SJCRH30 (cell line): Measurements from ENCODE around the gene C2CD4A. TPM values are rescaled to one million over a fixed set of nuclear protein-coding genes. Genes with fewer than 3 reads are reported as not detected.
"Not testable (repeated sequence)": the region's sequence is repeated elsewhere in the genome, so short reads cannot be mapped to it uniquely, and the experiment has no call there.

Source experiments
- DNase-seq, 2 experiments: peaks; one replicate each; pipeline ENCODE4 v3.0.0-alpha.2; 2015 to 2020
- H3K27ac ChIP-seq: fragments of 250-450 bp; sonication (Bioruptor Pico); 2 replicates; pipeline ENCODE4 v1.5.1; 2020; ENCODE audit warnings: mild to moderate bottlenecking, moderate library complexity
- H3K27me3 ChIP-seq: fragments of 250-450 bp; sonication (Bioruptor Pico); 2 replicates; pipeline ENCODE4 v1.5.1; 2020; ENCODE audit warnings: mild to moderate bottlenecking, moderate library complexity
- H3K36me3 ChIP-seq: fragments of 250-450 bp; sonication (Bioruptor Pico); 2 replicates; pipeline ENCODE4 v1.5.1; 2020; ENCODE audit warnings: mild to moderate bottlenecking, moderate library complexity
- H3K4me1 ChIP-seq: fragments of 250-450 bp; sonication (Bioruptor Pico); 2 replicates; pipeline ENCODE4 v1.5.1; 2020; ENCODE audit warnings: mild to moderate bottlenecking, moderate library complexity
- H3K4me3 ChIP-seq: fragments of 250-450 bp; sonication (Bioruptor Pico); 2 replicates; pipeline ENCODE4 v1.5.1; 2020; ENCODE audit warnings: mild to moderate bottlenecking, moderate library complexity
- H3K9me3 ChIP-seq: fragments of 250-450 bp; sonication (Bioruptor Pico); replicated peaks from 2 replicates; pipeline ENCODE4 v1.5.1; 2020; ENCODE audit warnings: mild to moderate bottlenecking, moderate library complexity
- total RNA-seq: library from RNA; depleted of rRNA; stranded (reverse); fragments of >200 nt; shearing (Covaris generic); gene quantifications from 2 replicates; pipeline ENCODE4 v1.2.3, GENCODE V29; 2014; rRNA removed

The C2CD4A gene
- total RNA-seq = 0.04 and 0.10 TPM in 2 replicates

GRCh38 chr15:62066663-62067447, at the start of gene C2CD4A:
Gene C2CD4A, plus strand, starts transcription at chr15:62066977. Its CDS starts 637 bp downstream, at chr15:62067614.
- no peaks in the 10 kb centered on the region for H3K27me3 ChIP-seq
- H3K4me3 ChIP-seq = no peak within 1 kb of the TSS
- DNase-seq = peak in 1 of 2 experiments; percentile 13

GRCh38 chr15:62020576-62021160, 46.1 kb upstream of the C2CD4A start:
- no peaks in the 10 kb centered on the region for H3K27me3 ChIP-seq
- no peaks in the 10 kb centered on the region for H3K4me1 ChIP-seq
- H3K4me3 ChIP-seq = no peak overlapping the region
- H3K27ac ChIP-seq = no peak overlapping the region
- peaks cover 5% of the 10 kb centered on the region; the same call in 1 of the 2 replicates for H3K9me3 ChIP-seq
- peaks cover 5% of the 10 kb centered on the region; the same call in 1 of the 2 replicates for H3K36me3 ChIP-seq
- no peak for DNase-seq

More at GRCh38 chr15:62066663-62067447, at the start of gene C2CD4A:
- Histone ChIP-seq H3K36me3 (no peaks in the 10 kb centered on the region), H3K9me3 (no peaks in the 10 kb centered on the region), H3K4me1 (no peaks in the 10 kb centered on the region), H3K27ac (no peak within 1 kb of the TSS)

GRCh38 chr15:62021991-62022600, 44.7 kb upstream of the C2CD4A start:
- Histone ChIP-seq H3K9me3 (peaks cover 5% of the 10 kb centered on the region; the same call in 1 of the 2 replicates), H3K4me3 (no peak overlapping the region), H3K36me3 (peaks cover 5% of the 10 kb centered on the region; the same call in 1 of the 2 replicates), H3K27me3 (no peaks in the 10 kb centered on the region), H3K27ac (no peak overlapping the region), H3K4me1 (no peaks in the 10 kb centered on the region)
- peak in 1 of 2 experiments; percentile 22 for DNase-seq

- Histone ChIP-seq H3K36me3 (peaks cover 8% of the 10 kb centered on the region; the same call in 1 of the 2 replicates), H3K4me1 (no peaks in the 10 kb centered on the region), H3K9me3 (no peaks in the 10 kb centered on the region), H3K27ac (no peak overlapping the region), H3K27me3 (no peaks in the 10 kb centered on the region), H3K4me3 (no peak overlapping the region)
- DNase-seq = no peak
Measured at GRCh38 chr15:62026487-62027262, 40.1 kb upstream of the C2CD4A start.

GRCh38 chr15:62027263-62027565, 39.6 kb upstream of the C2CD4A start:
- no peak for DNase-seq
- H3K9me3 ChIP-seq = no peaks in the 10 kb centered on the region
- no peak overlapping the region for H3K4me3 ChIP-seq
- H3K27ac ChIP-seq = no peak overlapping the region
- peaks cover 8% of the 10 kb centered on the region; the same call in 1 of the 2 replicates for H3K36me3 ChIP-seq
- H3K4me1 ChIP-seq = no peaks in the 10 kb centered on the region
- no peaks in the 10 kb centered on the region for H3K27me3 ChIP-seq

GRCh38 chr15:62027916-62028315, 38.9 kb upstream of the C2CD4A start:
- DNase-seq = no peak
- no peak overlapping the region for H3K4me3 ChIP-seq
- H3K4me1 ChIP-seq = no peaks in the 10 kb centered on the region
- H3K36me3 ChIP-seq = peaks cover 6% of the 10 kb centered on the region; the same call in 1 of the 2 replicates
- no peaks in the 10 kb centered on the region for H3K9me3 ChIP-seq
- no peaks in the 10 kb centered on the region for H3K27me3 ChIP-seq
- H3K27ac ChIP-seq = no peak overlapping the region

- Histone ChIP-seq H3K4me1 (no peaks in the 10 kb centered on the region), H3K9me3 (no peaks in the 10 kb centered on the region), H3K27ac (no peak overlapping the region), H3K27me3 (no peaks in the 10 kb centered on the region), H3K36me3 (peaks cover 11% of the 10 kb centered on the region), H3K4me3 (no peak overlapping the region)
- peak in 1 of 2 experiments; percentile 4 for DNase-seq
Measured at GRCh38 chr15:62035256-62035924, 31.4 kb upstream of the C2CD4A start.

- no peaks in the 10 kb centered on the region for H3K9me3 ChIP-seq
- no peak overlapping the region for H3K27ac ChIP-seq
- no peaks in the 10 kb centered on the region for H3K4me1 ChIP-seq
- no peak for DNase-seq
- H3K4me3 ChIP-seq = no peak overlapping the region
- no peaks in the 10 kb centered on the region for H3K27me3 ChIP-seq
- H3K36me3 ChIP-seq = peaks cover 2% of the 10 kb centered on the region; the same call in 1 of the 2 replicates
Measured at GRCh38 chr15:62046078-62046743, 20.6 kb upstream of the C2CD4A start.

GRCh38 chr15:62047282-62047827, 19.4 kb upstream of the C2CD4A start:
- Histone ChIP-seq H3K4me3 (no peak overlapping the region), H3K36me3 (no peaks in the 10 kb centered on the region), H3K4me1 (no peaks in the 10 kb centered on the region), H3K27ac (no peak overlapping the region), H3K9me3 (no peaks in the 10 kb centered on the region), H3K27me3 (no peaks in the 10 kb centered on the region)
- DNase-seq = no peak

- not testable (repeated sequence) for H3K27me3 ChIP-seq, H3K36me3 ChIP-seq, H3K4me1 ChIP-seq, H3K9me3 ChIP-seq, H3K27ac ChIP-seq, DNase-seq, H3K4me3 ChIP-seq
Measured at GRCh38 chr15:62048254-62048653, 18.5 kb upstream of the C2CD4A start.

- DNase-seq = no peak
- no peak overlapping the region for H3K4me3 ChIP-seq
- no peaks in the 10 kb centered on the region for H3K9me3 ChIP-seq
- H3K27ac ChIP-seq = no peak overlapping the region
- H3K36me3 ChIP-seq = no peaks in the 10 kb centered on the region
- no peaks in the 10 kb centered on the region for H3K4me1 ChIP-seq
- no peaks in the 10 kb centered on the region for H3K27me3 ChIP-seq
Measured at GRCh38 chr15:62050115-62050514, 16.7 kb upstream of the C2CD4A start.

- H3K27me3 ChIP-seq = no peaks in the 10 kb centered on the region
- H3K9me3 ChIP-seq = no peaks in the 10 kb centered on the region
- no peaks in the 10 kb centered on the region for H3K36me3 ChIP-seq
- no peak overlapping the region for H3K27ac ChIP-seq
- no peak for DNase-seq
- no peak overlapping the region for H3K4me3 ChIP-seq
- H3K4me1 ChIP-seq = no peaks in the 10 kb centered on the region
Measured at GRCh38 chr15:62051166-62051565, 15.6 kb upstream of the C2CD4A start.

- Histone ChIP-seq H3K4me3 (no peak overlapping the region), H3K4me1 (no peaks in the 10 kb centered on the region), H3K36me3 (no peaks in the 10 kb centered on the region), H3K27ac (no peak overlapping the region), H3K9me3 (no peaks in the 10 kb centered on the region), H3K27me3 (no peaks in the 10 kb centered on the region)
- no peak for DNase-seq
Measured at GRCh38 chr15:62052713-62053112, 14.1 kb upstream of the C2CD4A start.
